ENCODE measurements around the gene CERT1. TPM values are rescaled to one million over a fixed set of nuclear protein-coding genes. Genes with fewer than 3 reads are reported as not detected.

Gene CERT1
- total RNA-seq, 1 experiment from 2014 or later, result 17.6 TPM

DNA sequence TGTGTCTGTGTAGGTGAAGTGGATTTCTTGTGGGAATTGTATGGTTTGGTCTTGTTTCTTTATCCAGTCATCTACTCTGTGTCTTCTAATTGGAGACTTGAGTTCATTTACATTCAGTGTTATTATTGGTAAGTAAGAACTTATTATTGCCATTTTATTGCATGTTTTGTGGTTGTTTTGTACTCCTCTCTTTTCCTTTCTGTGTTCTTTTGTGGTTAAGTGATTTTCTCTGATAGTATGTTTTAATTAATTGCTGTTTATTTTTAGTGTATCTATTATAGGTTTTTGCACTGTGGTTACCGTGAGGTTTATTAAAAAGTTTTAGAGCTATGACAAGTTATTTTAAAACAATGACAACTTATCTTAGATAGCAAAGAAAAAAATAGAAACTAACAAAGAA lies 8.3 kb upstream of the CERT1 start:
- intact Hi-C loops (cut with micrococcal nuclease; ENCODE audit: unreplicated experiment), result no loop called here

DNA sequence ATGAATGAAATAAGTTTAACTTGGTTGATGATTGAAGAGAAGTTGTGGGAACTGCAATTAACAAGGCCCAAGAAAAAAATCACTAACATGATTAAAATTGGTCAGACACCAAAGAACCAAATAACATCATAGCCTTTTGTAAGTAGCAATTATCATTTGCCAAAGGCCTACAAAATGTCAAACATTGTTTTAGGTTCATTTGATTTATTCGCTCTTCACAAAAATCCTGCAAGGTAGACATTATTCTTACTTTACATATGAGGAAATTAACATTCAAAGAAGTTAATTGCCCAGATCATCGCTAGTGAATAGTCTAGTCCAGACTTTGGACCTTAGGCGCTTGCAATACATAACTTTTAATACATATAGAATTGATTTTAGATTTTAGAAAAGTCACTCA lies 2.9 kb upstream of the CERT1 start:
- intact Hi-C loops (cut with micrococcal nuclease; ENCODE audit: unreplicated experiment), result loop anchor here (5.0 kb wide), 3 partner anchors 53 to 163 kb away; no protein-coding TSS in a partner anchor
- H3K9me2 ChIP-seq (ENCODE audit: insufficient read depth), result no peaks in the 10 kb centered on the region
- H3K27me3 ChIP-seq (ENCODE audit: insufficient read depth, low read depth), result no peaks in the 10 kb centered on the region
- H3K4me2 ChIP-seq, result no peak overlapping the region
- no peak overlapping the region for H3K4me3 ChIP-seq
- H3F3A ChIP-seq (ENCODE audit: insufficient read depth, low read depth), result no peaks in the 10 kb centered on the region
- TF ChIP-seq, protein P1, sequence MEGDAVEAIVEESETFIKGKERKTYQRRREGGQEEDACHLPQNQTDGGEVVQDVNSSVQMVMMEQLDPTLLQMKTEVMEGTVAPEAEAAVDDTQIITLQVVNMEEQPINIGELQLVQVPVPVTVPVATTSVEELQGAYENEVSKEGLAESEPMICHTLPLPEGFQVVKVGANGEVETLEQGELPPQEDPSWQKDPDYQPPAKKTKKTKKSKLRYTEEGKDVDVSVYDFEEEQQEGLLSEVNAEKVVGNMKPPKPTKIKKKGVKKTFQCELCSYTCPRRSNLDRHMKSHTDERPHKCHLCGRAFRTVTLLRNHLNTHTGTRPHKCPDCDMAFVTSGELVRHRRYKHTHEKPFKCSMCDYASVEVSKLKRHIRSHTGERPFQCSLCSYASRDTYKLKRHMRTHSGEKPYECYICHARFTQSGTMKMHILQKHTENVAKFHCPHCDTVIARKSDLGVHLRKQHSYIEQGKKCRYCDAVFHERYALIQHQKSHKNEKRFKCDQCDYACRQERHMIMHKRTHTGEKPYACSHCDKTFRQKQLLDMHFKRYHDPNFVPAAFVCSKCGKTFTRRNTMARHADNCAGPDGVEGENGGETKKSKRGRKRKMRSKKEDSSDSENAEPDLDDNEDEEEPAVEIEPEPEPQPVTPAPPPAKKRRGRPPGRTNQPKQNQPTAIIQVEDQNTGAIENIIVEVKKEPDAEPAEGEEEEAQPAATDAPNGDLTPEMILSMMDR (conservative IDR thresholded peaks at IDR 0.05), result no peak
- TF ChIP-seq EZH2 (IDR thresholded peaks at IDR 0.05; ENCODE audit: low read depth), result no peak
- peaks cover 16% of the 10 kb centered on the region for H3K4me1 ChIP-seq (replicated peaks; ENCODE audit: insufficient read depth)
- H3K36me3 ChIP-seq (ENCODE audit: low read depth), result no peaks in the 10 kb centered on the region
- no peak for DNase-seq
- H3K79me2 ChIP-seq (ENCODE audit: low read depth), result peaks cover 53% of the 10 kb centered on the region
- H4K20me1 ChIP-seq (ENCODE audit: insufficient read depth), result 0 out of 2 replicates have a peak, but pooled peaks cover 1% of the 10 kb centered on the region
- H3K27ac ChIP-seq, result no peak overlapping the region
- BruUV-seq (replicated peaks), result no TSS peak
- no peaks in the 10 kb centered on the region for H3K9me3 ChIP-seq (ENCODE audit: insufficient read depth, low read depth)
- CTCF ChIA-PET, result no interaction called here
- H2AFZ ChIP-seq, result no peak overlapping the region
- POLR2A ChIA-PET (ENCODE audit: unreplicated experiment), result no interaction called here

More for the DNA sequence above, 8.3 kb upstream of the CERT1 start:
- Histone ChIP-seq H3K4me2 (no peak overlapping the region), H3K9me3 (ENCODE audit: insufficient read depth, low read depth) (peaks cover 16% of the 10 kb centered on the region), H3K79me2 (ENCODE audit: low read depth) (peaks cover 35% of the 10 kb centered on the region), H3F3A (ENCODE audit: insufficient read depth, low read depth) (no peaks in the 10 kb centered on the region; the same call in 1 of the 2 replicates), H3K27ac (no peak overlapping the region), H3K4me3 (no peak overlapping the region), H3K27me3 (ENCODE audit: insufficient read depth, low read depth) (no peaks in the 10 kb centered on the region), H2AFZ (no peak overlapping the region), H3K4me1 (replicated peaks; ENCODE audit: insufficient read depth) (peaks cover 15% of the 10 kb centered on the region), H4K20me1 (ENCODE audit: insufficient read depth) (peaks cover 4% of the 10 kb centered on the region; the same call in 1 of the 2 replicates), H3K9me2 (ENCODE audit: insufficient read depth) (no peaks in the 10 kb centered on the region), H3K36me3 (ENCODE audit: low read depth) (peaks cover 7% of the 10 kb centered on the region)
- CTCF ChIA-PET, result no interaction called here
- TF ChIP-seq, protein P1 (conservative IDR thresholded peaks at IDR 0.05), result no peak
- TF ChIP-seq EZH2 (IDR thresholded peaks at IDR 0.05; ENCODE audit: low read depth), result no peak
- no TSS peak for BruUV-seq (replicated peaks)
- no peak for DNase-seq
- POLR2A ChIA-PET (ENCODE audit: unreplicated experiment), result no interaction called here

DNA sequence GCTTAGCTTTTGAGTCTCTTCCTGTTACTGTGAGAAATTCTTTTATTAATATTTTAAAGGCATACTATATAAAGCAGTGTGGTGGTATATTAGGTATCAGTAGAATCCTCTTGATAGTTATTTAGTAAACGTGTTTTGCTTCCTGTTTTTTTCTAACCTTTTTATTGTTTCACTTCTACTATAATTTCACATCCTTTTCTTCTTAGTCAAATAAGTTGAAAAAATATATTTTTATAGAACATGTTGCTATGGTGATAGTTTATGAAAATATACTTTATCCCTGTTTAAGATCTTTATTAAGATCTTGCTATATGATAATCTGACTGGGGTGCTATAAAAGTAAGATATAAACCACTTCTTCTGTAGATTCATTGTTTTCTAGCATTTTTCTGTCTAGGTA lies 2.4 kb upstream of the CERT1 start:
- peaks cover 58% of the 10 kb centered on the region for H3K79me2 ChIP-seq (ENCODE audit: low read depth)
- no peak for TF ChIP-seq EZH2 (IDR thresholded peaks at IDR 0.05; ENCODE audit: low read depth)
- TF ChIP-seq, protein P1 (conservative IDR thresholded peaks at IDR 0.05), result no peak
- H3K36me3 ChIP-seq (ENCODE audit: low read depth), result no peaks in the 10 kb centered on the region
- no peak overlapping the region for H3K4me3 ChIP-seq
- H3K4me2 ChIP-seq, result no peak overlapping the region; the same call in 1 of the 2 replicates
- BruUV-seq (replicated peaks), result no TSS peak
- ChIA-PET POLR2A (ENCODE audit: unreplicated experiment) (no interaction called here), CTCF (no interaction called here)
- H3K27me3 ChIP-seq (ENCODE audit: insufficient read depth, low read depth), result no peaks in the 10 kb centered on the region
- no peaks in the 10 kb centered on the region for H3F3A ChIP-seq (ENCODE audit: insufficient read depth, low read depth)
- intact Hi-C loops (cut with micrococcal nuclease; ENCODE audit: unreplicated experiment), result loop anchor here (5.0 kb wide), 3 partner anchors 53 to 163 kb away; no protein-coding TSS in a partner anchor
- H2AFZ ChIP-seq, result no peak overlapping the region
- H4K20me1 ChIP-seq (ENCODE audit: insufficient read depth), result 0 out of 2 replicates have a peak, but pooled peaks cover 2% of the 10 kb centered on the region
- no peaks in the 10 kb centered on the region for H3K9me2 ChIP-seq (ENCODE audit: insufficient read depth)
- peaks cover 21% of the 10 kb centered on the region for H3K4me1 ChIP-seq (replicated peaks; ENCODE audit: insufficient read depth)
- DNase-seq, result no peak
- no peak overlapping the region for H3K27ac ChIP-seq
- no peaks in the 10 kb centered on the region for H3K9me3 ChIP-seq (ENCODE audit: insufficient read depth, low read depth)

Measured in PC-9 (cell line).